ENCODE measurements around the gene SMC1B. TPM values are rescaled to one million over a fixed set of nuclear protein-coding genes. Genes with fewer than 3 reads are reported as not detected.

SMC1B gene
- total and polyA plus RNA-seq, 9 of the 15 experiments (the other 6 are each of a cell fraction or from before 2014, with no cell fraction given), result 0.03 TPM; not detected in 8

DNA sequence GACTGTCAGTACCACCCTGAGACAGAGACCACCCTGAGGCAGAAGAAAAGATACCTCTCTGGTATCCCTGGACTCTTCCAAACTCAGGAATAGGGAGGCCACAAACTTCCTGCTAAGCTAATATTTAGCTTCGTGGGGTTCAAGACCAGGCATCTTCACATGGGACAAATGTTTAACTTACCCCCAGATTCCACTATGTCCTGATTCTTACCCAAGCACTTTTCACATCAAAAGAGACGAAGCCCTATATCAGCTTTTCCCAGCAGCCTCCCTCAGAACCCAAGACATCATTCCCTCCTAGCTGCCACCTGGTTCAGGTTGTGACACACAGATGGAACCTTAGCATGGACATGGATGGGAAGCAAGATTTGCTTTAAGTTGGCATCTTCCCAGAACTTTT lies 32.1 kb downstream of the SMC1B start:
- FAIRE-seq (no peak), DNase-seq (ENCODE audit: extremely low read depth in 1 of 4, low spot score in 3 of 4) (no peak), ATAC-seq (no peak)
- Histone ChIP-seq H3K36me3 (ENCODE audit: control insufficient read depth, insufficient read depth, low read length) (no peaks in the 10 kb centered on the region), H3K79me2 (ENCODE audit: control insufficient read depth, insufficient read depth, low read length) (no peaks in the 10 kb centered on the region), H3K9ac (ENCODE audit: insufficient read depth in 1 of 2, low read depth in 2 of 2, low read length in 2 of 2) (no peak overlapping the region), H3K4me2 (ENCODE audit: insufficient read depth, low read length) (no peak overlapping the region), H3K27ac (ENCODE audit: extremely low read depth, low read depth, low read length) (no peak overlapping the region), H3K4me1 (replicated peaks in 1 of 2; ENCODE audit: control insufficient read depth in 2 of 2, insufficient read depth in 2 of 2, low read length in 2 of 2) (no peaks in the 10 kb centered on the region), H3K9me3 (replicated peaks; ENCODE audit: control insufficient read depth, insufficient read depth, low read depth, low read length) (no peaks in the 10 kb centered on the region), H4K20me1 (replicated peaks; ENCODE audit: control insufficient read depth, insufficient read depth, low read length) (no peaks in the 10 kb centered on the region), H3K9me1 (ENCODE audit: control insufficient read depth, insufficient read depth, low read length) (no peaks in the 10 kb centered on the region), H3K27me3 (ENCODE audit: control insufficient read depth in 2 of 2, insufficient read depth in 2 of 2, low read length in 2 of 2) (no peaks in the 10 kb centered on the region), H3K4me3 (no peak overlapping the region), H2AFZ (ENCODE audit: low read depth, low read length) (no peak overlapping the region)
- ChIA-PET POLR2A (no interaction called here), CTCF (ENCODE audit: low intra/inter-chr PET ratio) (no interaction called here)
- intact Hi-C loops (cut with micrococcal nuclease) (no loop called here), in situ Hi-C loops (cut with MboI) (no loop called here)
- WGBS (ENCODE audit: insufficient coverage, low coverage, missing lambda C conversion rate), result 0% methylated on average over 2 of the region's 2 CpGs
- TF ChIP-seq TCFL5 (CRISPR knock-in tag; conservative IDR thresholded peaks at IDR 0.05) (no peak), ZNF431 (CRISPR knock-in tag; IDR thresholded peaks at IDR 0.05) (no peak), HMG20B (CRISPR knock-in tag; IDR thresholded peaks at IDR 0.05) (no peak)
- TF ChIP-seq, protein P1, sequence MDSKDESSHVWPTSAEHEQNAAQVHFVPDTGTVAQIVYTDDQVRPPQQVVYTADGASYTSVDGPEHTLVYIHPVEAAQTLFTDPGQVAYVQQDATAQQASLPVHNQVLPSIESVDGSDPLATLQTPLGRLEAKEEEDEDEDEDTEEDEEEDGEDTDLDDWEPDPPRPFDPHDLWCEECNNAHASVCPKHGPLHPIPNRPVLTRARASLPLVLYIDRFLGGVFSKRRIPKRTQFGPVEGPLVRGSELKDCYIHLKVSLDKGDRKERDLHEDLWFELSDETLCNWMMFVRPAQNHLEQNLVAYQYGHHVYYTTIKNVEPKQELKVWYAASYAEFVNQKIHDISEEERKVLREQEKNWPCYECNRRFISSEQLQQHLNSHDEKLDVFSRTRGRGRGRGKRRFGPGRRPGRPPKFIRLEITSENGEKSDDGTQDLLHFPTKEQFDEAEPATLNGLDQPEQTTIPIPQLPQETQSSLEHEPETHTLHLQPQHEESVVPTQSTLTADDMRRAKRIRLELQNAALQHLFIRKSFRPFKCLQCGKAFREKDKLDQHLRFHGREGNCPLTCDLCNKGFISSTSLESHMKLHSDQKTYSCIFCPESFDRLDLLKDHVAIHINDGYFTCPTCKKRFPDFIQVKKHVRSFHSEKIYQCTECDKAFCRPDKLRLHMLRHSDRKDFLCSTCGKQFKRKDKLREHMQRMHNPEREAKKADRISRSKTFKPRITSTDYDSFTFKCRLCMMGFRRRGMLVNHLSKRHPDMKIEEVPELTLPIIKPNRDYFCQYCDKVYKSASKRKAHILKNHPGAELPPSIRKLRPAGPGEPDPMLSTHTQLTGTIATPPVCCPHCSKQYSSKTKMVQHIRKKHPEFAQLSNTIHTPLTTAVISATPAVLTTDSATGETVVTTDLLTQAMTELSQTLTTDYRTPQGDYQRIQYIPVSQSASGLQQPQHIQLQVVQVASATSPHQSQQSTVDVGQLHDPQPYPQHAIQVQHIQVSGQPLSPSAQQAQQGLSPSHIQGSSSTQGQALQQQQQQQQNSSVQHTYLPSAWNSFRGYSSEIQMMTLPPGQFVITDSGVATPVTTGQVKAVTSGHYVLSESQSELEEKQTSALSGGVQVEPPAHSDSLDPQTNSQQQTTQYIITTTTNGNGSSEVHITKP (IDR thresholded peaks at IDR 0.05; ENCODE audit: partially characterized antibody), result peak; percentile 75
- no TSS peak for BruUV-seq (replicated peaks)

Measured in K562 (cell line).